LNCAP (cell line): ENCODE results near the gene RC3H2.

Source experiments
- CTCF ChIP-seq: fragments of 450-650 bp; IDR thresholded peaks from 2 replicates; pipeline ENCODE4 v1.5.1; 2017; ENCODE audit warnings: mild to moderate bottlenecking

The RC3H2 gene

GRCh38 chr9:122936464-122936863 is 31.3 kb upstream of the RC3H2 start:
- no peak for TF ChIP-seq CTCF

GRCh38 chr9:122931226-122932121 is 26.3 kb upstream of the RC3H2 start, which contains the start of gene ZBTB26:
ZBTB26 (minus strand) TSS chr9:122931512; CDS start chr9:122919934, 11,578 bp downstream.
- no peak for TF ChIP-seq CTCF

- no peak for TF ChIP-seq CTCF
Measured at GRCh38 chr9:122930541-122931225, 25.5 kb upstream of the RC3H2 start.

- TF ChIP-seq CTCF, result no peak
Measured at GRCh38 chr9:122929796-122930354, 24.7 kb upstream of the RC3H2 start.

- no peak for TF ChIP-seq CTCF
Measured at GRCh38 chr9:122923947-122924346, 18.8 kb upstream of the RC3H2 start.

- TF ChIP-seq CTCF, result no peak
Measured at GRCh38 chr9:122922713-122923112, 17.6 kb upstream of the RC3H2 start.

GRCh38 chr9:122918310-122918709 is 13.2 kb upstream of the RC3H2 start:
- no peak for TF ChIP-seq CTCF
